Small intestine (tissue), 7 donors: ENCODE data around the gene FN1. TPM values are rescaled to one million over a fixed set of nuclear protein-coding genes. Genes with fewer than 3 reads are reported as not detected.

ENCODE experiments used
- DNase-seq, 2 donors: peaks; one replicate each; pipeline versions ENCODE4 v3.0.0 to v3.0.0-alpha.2; 2013
- FAIRE-seq: peaks from 2 replicates; lab custom pipeline; 2012; peaks lifted over from hg19 to GRCh38; lab: Jason Lieb, UNC
- H3K27ac ChIP-seq, 3 donors: one replicate each; pipeline ENCODE4 v1.5.1; 2013; ENCODE audit warnings: low read length in 2 of 3, mild to moderate bottlenecking in 2 of 3, control low read depth in 1 of 3, inconsistent platforms in 1 of 3, low read depth in 1 of 3, moderate library complexity in 1 of 3
- H3K27me3 ChIP-seq, 3 donors: one replicate each; pipeline ENCODE4 v1.6.1; 2013; ENCODE audit warnings: low read length in 3 of 3, inconsistent platforms in 1 of 3; ENCODE audit not compliant: control insufficient read depth in 3 of 3, insufficient read depth in 3 of 3
- H3K36me3 ChIP-seq, 3 donors: one replicate each; pipeline ENCODE4 v1.6.1; 2013; ENCODE audit warnings: low read length in 3 of 3, inconsistent platforms in 1 of 3, low read depth in 1 of 3, mild to moderate bottlenecking in 1 of 3, moderate library complexity in 1 of 3; ENCODE audit not compliant: control insufficient read depth in 3 of 3, insufficient read depth in 2 of 3
- H3K4me1 ChIP-seq, 3 donors: one replicate each; pipeline ENCODE4 v1.6.1; 2013; ENCODE audit warnings: low read length in 2 of 3, inconsistent platforms in 1 of 3, low read depth in 1 of 3, mild to moderate bottlenecking in 1 of 3, moderate library complexity in 1 of 3; ENCODE audit not compliant: control insufficient read depth in 3 of 3, insufficient read depth in 2 of 3
- H3K4me3 ChIP-seq, 3 donors: one replicate each; pipeline ENCODE4 v1.5.1; 2013; ENCODE audit warnings: low read length in 3 of 3, control low read depth in 1 of 3, inconsistent platforms in 1 of 3, low read depth in 1 of 3, mild to moderate bottlenecking in 1 of 3, moderate library complexity in 1 of 3
- H3K9me3 ChIP-seq, 2 donors: one replicate each; pipeline ENCODE4 v1.6.1; 2013; ENCODE audit warnings: low read depth in 1 of 2, low read length in 1 of 2; ENCODE audit not compliant: control insufficient read depth in 2 of 2, insufficient read depth in 1 of 2
- WGBS, 3 donors: extraction: QIAGEN DNeasy Blood & Tissue Kit; methylation state at CpG; one replicate each; pipeline ENCODE4 v1.1.7; 2013; 5-methylcytosine and 5-hydroxymethylcytosine counted together
- polyA plus RNA-seq, 4 donors: library from polyadenylated mRNA; stranded (reverse) in 3 of 4; unstranded in 1 of 4; fragments of 200-250 nt in 3 of 4; fragments of 120-200 nt in 1 of 4; gene quantifications; one replicate each; pipeline versions ENCODE4 v1.2.1 to v1.2.3, GENCODE V29; 2013
- donor health status: healthy with polysubstance abuse.
- donor health status: control.
- donor health status: control.
- donor health status: Bipolar disorder and iron deficiency.
- donor health status: healthy.

FN1 gene
- polyA plus RNA-seq, 4 donors: 4.2 to 302 (median 52.7) TPM

DNA sequence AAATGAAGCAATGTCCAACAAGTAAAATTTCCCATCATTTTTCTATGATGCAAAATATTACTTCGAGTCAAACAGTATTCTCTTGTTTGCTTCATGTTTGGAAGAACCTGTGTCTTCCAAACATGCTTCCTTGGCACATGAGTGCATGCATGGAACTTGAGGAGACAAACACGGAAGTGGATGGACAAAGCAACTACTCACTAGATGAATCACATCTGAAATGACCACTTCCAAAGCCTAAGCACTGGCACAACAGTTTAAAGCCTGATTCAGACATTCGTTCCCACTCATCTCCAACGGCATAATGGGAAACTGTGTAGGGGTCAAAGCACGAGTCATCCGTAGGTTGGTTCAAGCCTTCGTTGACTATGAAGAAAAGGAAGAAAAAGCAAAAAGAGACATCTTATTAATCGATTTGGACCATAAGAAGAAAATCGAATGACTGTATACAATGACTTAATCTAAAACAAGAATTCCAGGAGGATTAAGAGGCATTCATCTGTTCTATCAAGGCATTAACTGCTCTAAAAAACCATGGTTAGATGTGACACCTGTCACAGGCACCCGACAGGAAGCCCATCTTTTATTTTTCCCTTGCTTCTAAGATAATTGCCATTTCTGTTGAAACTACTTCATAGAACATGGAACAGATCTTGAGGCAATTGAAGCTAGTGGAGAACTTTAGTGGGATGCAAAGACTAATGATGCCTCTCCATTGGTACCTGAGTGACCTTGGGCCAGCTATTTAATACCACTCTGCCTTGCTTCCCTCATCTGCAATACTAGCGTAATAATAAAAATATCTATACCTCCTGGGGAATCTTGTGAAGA lies 68.0 kb downstream of the FN1 start:
- H3K4me1 ChIP-seq: no peaks in the 10 kb centered on the region
- FAIRE-seq: no peak

DNA sequence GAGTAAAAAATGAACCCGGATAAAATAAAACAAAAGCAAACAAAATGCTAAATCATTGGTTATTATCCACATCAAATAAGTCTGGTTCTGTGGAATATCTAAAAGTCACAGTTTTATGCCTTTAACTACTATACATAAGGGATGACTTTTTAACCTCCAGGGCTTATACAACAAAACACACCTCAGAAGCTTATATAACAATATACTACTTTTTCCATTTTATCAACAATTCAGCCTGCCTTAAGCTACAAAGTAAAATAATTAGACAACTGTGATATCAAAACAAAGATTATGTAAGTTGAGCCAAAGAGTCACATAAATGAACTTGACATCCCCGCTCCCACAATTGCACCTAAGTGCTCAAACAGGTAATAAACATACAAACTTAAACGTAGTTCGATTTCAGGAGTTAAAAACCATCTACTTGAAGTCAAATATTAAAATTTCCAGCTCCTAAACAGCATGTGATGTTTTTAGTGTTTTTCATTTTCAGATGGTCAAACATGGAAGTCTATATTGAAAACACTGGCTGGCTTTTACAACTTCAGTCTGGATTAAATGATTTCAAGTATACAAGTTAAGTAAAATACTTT lies 69.3 kb downstream of the FN1 start:
- no peak overlapping the region for H3K27ac ChIP-seq
- WGBS, 3 donors: 94 to 96% (median 94%) methylated on average over 4 of the region's 4 CpGs
- H3K4me1 ChIP-seq: no peaks in the 10 kb centered on the region
- DNase-seq (no peak), FAIRE-seq (no peak)
- H3K4me3 ChIP-seq: no peak overlapping the region
- H3K27me3 ChIP-seq: no peaks in the 10 kb centered on the region
- peaks cover 0 to 24% (median 6%) of the 10 kb centered on the region in 3 donors for H3K36me3 ChIP-seq
- no peaks in the 10 kb centered on the region for H3K9me3 ChIP-seq

More for the DNA sequence above, 68.0 kb downstream of the FN1 start:
- no peak for DNase-seq
- Histone ChIP-seq H3K9me3 (no peaks in the 10 kb centered on the region), H3K36me3 (peaks cover 0 to 24% (median 3%) of the 10 kb centered on the region in 3 donors), H3K27ac (no peak overlapping the region), H3K27me3 (no peaks in the 10 kb centered on the region), H3K4me3 (no peak overlapping the region)
- WGBS, 3 donors: 92 to 97% (median 93%) methylated on average over 11 of the region's 11 CpGs

DNA sequence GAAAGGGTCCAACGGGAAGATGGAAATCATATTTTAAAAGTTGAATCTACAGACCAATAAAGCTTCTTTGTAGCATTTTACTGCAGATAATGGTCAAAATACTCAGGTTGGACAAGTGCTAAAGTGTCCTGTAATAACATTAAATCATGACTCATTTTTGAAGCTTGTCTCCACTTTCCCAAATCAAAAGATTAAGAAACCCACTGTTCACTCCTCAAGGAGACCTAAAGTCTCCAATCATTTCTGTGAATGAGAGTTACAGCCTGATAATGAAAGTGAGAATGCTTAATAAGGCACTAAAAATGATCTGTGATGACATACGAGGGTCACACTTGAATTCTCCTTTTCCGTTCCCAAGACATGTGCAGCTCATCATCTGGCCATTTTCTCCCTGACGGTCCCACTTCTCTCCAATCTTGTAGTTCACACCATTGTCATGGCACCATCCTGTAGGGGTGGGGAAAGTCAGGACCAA lies 70.6 kb downstream of the FN1 start:
- no peak for FAIRE-seq

DNA sequence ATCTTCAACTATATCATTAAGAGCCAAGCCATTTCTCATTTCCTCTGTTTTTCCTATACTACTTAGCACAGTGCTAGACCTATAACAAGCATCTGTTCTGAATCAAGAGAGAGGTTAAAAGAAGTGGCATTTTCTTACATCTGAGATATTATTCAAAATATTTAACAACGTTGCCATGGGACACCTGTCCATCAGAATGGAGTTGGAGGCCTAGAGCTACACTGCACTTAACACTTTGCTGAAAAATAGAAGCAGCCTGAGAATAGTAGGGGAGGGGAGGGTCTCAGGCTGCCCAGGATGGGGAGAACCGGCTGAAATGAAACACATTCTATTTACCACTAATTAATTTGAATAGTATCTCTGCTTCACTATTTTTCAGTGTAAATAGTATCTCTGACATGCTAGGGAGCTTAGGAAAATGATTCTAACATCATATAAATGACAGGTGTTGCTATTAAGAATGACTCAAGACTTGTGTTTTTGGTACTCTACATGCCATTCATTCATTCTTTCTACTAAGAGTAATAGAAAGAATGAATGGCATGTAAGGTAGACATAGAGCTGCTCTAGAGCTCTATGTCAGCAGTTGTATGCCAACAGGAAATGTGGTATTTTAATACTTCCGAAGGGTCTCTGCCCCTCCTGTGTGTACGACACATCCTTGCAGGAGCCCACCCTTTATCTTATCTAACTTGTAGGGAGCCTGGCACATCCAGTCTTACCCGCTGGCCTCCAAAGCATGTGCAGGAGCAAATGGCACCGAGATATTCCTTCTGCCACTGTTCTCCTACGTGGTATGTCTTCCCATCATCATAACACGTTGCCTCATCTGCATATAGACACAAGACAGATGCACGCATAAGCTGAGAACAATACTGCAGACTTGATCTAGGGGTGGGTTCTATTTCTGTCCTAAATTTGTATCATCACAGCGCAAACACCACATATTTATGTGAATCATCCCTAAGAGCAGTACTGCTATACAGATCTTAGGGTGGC lies 71.4 kb downstream of the FN1 start:
- Histone ChIP-seq H3K4me1 (no peaks in the 10 kb centered on the region), H3K4me3 (no peak overlapping the region), H3K27ac (no peak overlapping the region), H3K36me3 (peaks cover 0 to 23% (median 6%) of the 10 kb centered on the region in 3 donors), H3K27me3 (no peaks in the 10 kb centered on the region), H3K9me3 (no peaks in the 10 kb centered on the region)
- FAIRE-seq: no peak
- 92 to 93% (median 93%) methylated on average over 10 of the region's 10 CpGs for WGBS, 3 donors
- DNase-seq: no peak

More for the DNA sequence above, 70.6 kb downstream of the FN1 start:
- no peak for DNase-seq
- no peaks in the 10 kb centered on the region for H3K9me3 ChIP-seq
- no peak overlapping the region for H3K27ac ChIP-seq
- no peaks in the 10 kb centered on the region for H3K27me3 ChIP-seq
- H3K36me3 ChIP-seq: peaks cover 0 to 19% (median 6%) of the 10 kb centered on the region in 3 donors
- 85 to 90% (median 87%) methylated on average over 4 of the region's 4 CpGs for WGBS, 3 donors
- no peak overlapping the region for H3K4me3 ChIP-seq
- H3K4me1 ChIP-seq: no peaks in the 10 kb centered on the region

DNA sequence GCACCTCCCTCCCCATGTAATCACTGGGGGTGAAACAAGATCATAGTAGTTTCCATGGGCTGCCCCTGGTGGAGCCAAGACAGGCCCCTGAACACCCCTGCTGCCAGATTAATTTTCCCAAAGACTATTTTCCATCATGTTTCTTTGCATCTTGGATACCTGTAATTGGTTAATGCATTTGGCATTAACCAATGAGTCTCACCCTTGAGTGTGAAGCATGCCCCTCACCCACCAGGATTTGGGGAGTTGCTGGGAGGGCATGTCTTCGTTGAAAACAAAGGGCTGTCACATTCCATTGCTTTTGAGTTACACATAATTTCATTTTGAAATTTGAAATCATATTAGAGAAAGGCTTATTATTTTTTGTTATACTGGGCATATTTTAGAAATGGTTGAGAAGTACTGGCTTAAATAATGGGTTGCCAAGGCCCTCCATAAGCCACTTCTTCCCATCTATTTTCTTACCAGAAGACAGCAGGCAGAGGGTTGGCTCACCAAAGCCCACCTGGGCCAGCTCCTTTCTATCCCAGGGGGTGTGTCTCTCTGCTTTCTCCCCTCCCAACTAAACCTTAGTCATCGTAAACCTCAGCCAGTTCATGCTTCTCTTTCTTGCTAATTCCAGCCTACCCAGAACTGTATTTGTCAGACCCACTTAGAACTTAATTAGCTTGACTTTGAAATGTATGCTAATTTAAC lies 72.3 kb downstream of the FN1 start:
- peaks cover 0 to 23% (median 6%) of the 10 kb centered on the region in 3 donors for H3K36me3 ChIP-seq
- no peak overlapping the region for H3K27ac ChIP-seq
- 83 to 90% (median 86%) methylated on average over 2 of the region's 2 CpGs for WGBS, 3 donors
- no peak for FAIRE-seq
- no peaks in the 10 kb centered on the region for H3K9me3 ChIP-seq
- H3K27me3 ChIP-seq: no peaks in the 10 kb centered on the region
- no peak for DNase-seq
- H3K4me3 ChIP-seq: no peak overlapping the region
- H3K4me1 ChIP-seq: no peaks in the 10 kb centered on the region

DNA sequence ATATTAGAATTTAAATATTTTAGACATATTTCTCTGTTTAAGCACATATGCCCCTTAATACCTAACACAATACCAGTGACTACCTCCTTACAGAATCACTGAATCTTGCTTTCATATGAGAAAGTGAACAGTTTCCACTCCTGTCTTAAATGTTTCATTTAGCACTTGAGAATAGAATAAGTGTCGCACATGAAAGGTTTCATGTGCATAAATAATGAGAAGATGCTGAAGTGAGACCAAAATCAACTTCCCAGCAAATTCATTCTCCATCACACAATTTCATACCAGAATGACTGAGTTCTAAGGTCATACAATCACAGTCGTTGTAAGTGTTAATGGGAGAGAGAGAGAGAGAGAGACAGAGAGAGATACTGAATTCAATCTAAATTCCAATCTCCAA lies 72.8 kb downstream of the FN1 start:
- DNase-seq (no peak), FAIRE-seq (no peak)
- WGBS, 3 donors: 63 to 76% (median 71%) methylated on average over 2 of the region's 2 CpGs
- no peak overlapping the region for H3K27ac ChIP-seq
- no peaks in the 10 kb centered on the region for H3K27me3 ChIP-seq
- no peaks in the 10 kb centered on the region for H3K9me3 ChIP-seq
- no peak overlapping the region for H3K4me3 ChIP-seq
- H3K36me3 ChIP-seq: peaks cover 0 to 23% (median 6%) of the 10 kb centered on the region in 3 donors
- H3K4me1 ChIP-seq: no peaks in the 10 kb centered on the region

DNA sequence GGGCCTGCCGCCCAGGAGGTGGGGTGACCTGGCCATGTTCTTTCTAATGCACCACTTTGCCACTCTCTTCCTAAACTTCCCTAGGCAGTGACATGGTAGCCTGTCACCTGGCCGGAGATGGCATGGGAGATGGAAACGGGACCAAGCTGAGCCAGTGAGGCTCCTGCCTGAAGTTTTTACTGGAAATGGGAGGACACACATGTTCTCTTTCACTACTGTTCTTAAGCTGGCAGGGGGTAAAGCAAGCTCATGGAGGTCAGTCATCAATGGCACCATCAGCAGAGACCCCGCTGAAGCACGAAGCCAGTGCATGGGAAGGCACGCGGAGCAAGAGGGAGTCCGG lies 73.3 kb downstream of the FN1 start:
- FAIRE-seq (no peak), DNase-seq (no peak)
- no peak overlapping the region for H3K4me3 ChIP-seq
- WGBS, 3 donors: 97 to 98% (median 97%) methylated on average over 8 of the region's 8 CpGs
- H3K27ac ChIP-seq: no peak overlapping the region
- no peaks in the 10 kb centered on the region for H3K27me3 ChIP-seq
- H3K4me1 ChIP-seq: no peaks in the 10 kb centered on the region
- peaks cover 0 to 23% (median 6%) of the 10 kb centered on the region in 3 donors for H3K36me3 ChIP-seq
- no peaks in the 10 kb centered on the region for H3K9me3 ChIP-seq
